ENCODE measurements around the gene BBLN.
A peak's percentile ranks its signal among the peaks of the same experiment; 100 is the strongest.

BBLN gene

GRCh38 chr9:128155736-128156500 is 4.1 kb upstream of the BBLN start:
- peaks cover 0 to 12% (median 7%) of the 10 kb centered on the region in 4 donors for H3K4me1 ChIP-seq
- no peak for TF ChIP-seq CTCF (IDR thresholded peaks at IDR 0.05)
- no peak overlapping the region for H3K27ac ChIP-seq
- H3K4me3 ChIP-seq: no peak overlapping the region
- H3K9me3 ChIP-seq: no peaks in the 10 kb centered on the region
- H3K36me3 ChIP-seq: no peaks in the 10 kb centered on the region
- DNase-seq: no peak
- intact Hi-C loops (cut with DNase I; ENCODE audit: low total_unique reads): no loop called here
- H3K27me3 ChIP-seq: no peaks in the 10 kb centered on the region

- DNase-seq: no peak
- Histone ChIP-seq H3K27ac (peak overlapping the region; percentile 59 to 73), H3K9me3 (no peaks in the 10 kb centered on the region), H3K27me3 (no peaks in the 10 kb centered on the region), H3K36me3 (peaks cover 10 to 23% (median 17%) of the 10 kb centered on the region in 3 donors), H3K4me3 (peak overlapping the region; percentile 74 to 86), H3K4me1 (peaks cover 0 to 34% (median 21%) of the 10 kb centered on the region in 4 donors)
- no peak for TF ChIP-seq CTCF (IDR thresholded peaks at IDR 0.05)
- intact Hi-C loops (cut with DNase I; ENCODE audit: low total_unique reads): no loop called here
Measured at GRCh38 chr9:128159522-128159783, 612 bp upstream of the BBLN start.

GRCh38 chr9:128160603-128160987 is 530 bp downstream of the BBLN start:
- Histone ChIP-seq H3K9me3 (no peaks in the 10 kb centered on the region), H3K4me3 (peak overlapping the region; percentile 74 to 86), H3K27ac (peak overlapping the region; percentile 53 to 73), H3K36me3 (peaks cover 14 to 34% (median 25%) of the 10 kb centered on the region in 3 donors), H3K27me3 (no peaks in the 10 kb centered on the region), H3K4me1 (peaks cover 0 to 34% (median 21%) of the 10 kb centered on the region in 4 donors)
- no peak for DNase-seq
- no peak for TF ChIP-seq CTCF (IDR thresholded peaks at IDR 0.05)
- intact Hi-C loops (cut with DNase I; ENCODE audit: low total_unique reads): no loop called here

- DNase-seq: no peak
- intact Hi-C loops (cut with DNase I; ENCODE audit: low total_unique reads): no loop called here
- no peak for TF ChIP-seq CTCF (IDR thresholded peaks at IDR 0.05)
- Histone ChIP-seq H3K4me1 (peaks cover 0 to 34% (median 21%) of the 10 kb centered on the region in 4 donors), H3K27ac (peak overlapping the region in 1 of 2 donors; percentile 23), H3K27me3 (no peaks in the 10 kb centered on the region), H3K36me3 (peaks cover 22 to 41% (median 32%) of the 10 kb centered on the region in 3 donors), H3K4me3 (no peak overlapping the region), H3K9me3 (no peaks in the 10 kb centered on the region)
Measured at GRCh38 chr9:128161215-128161902, 1.3 kb downstream of the BBLN start.

- no peaks in the 10 kb centered on the region for H3K27me3 ChIP-seq
- DNase-seq: peak; percentile 64 to 94
Measured at GRCh38 chr9:128162215-128163026, 2.4 kb downstream of the BBLN start.

More at GRCh38 chr9:128162215-128163026, 2.4 kb downstream of the BBLN start:
- H3K27ac ChIP-seq: peak overlapping the region in 1 of 2 donors; percentile 23
- no peaks in the 10 kb centered on the region for H3K9me3 ChIP-seq
- no peak overlapping the region for H3K4me3 ChIP-seq
- H3K4me1 ChIP-seq: peaks cover 0 to 34% (median 21%) of the 10 kb centered on the region in 4 donors
- H3K36me3 ChIP-seq: peaks cover 31 to 52% (median 43%) of the 10 kb centered on the region in 3 donors
- intact Hi-C loops (cut with DNase I; ENCODE audit: low total_unique reads): no loop called here
- no peak for TF ChIP-seq CTCF (IDR thresholded peaks at IDR 0.05)

Measured in tibial artery (tissue), 4 donors.